Skeletal muscle cell (primary cell): Measurements from ENCODE around the gene CACNA1D.

ENCODE experiments used
- DNase-seq: peaks from one replicate; pipeline ENCODE4 v3.0.0-alpha.2; 2010; ENCODE audit warnings: low read depth
- H3K4me3 ChIP-seq: 2 replicates; pipeline ENCODE4 v1.5.1; 2011; ENCODE audit warnings: low read depth, mild to moderate bottlenecking, control low read depth, low read length, moderate library complexity

The CACNA1D gene

DNA sequence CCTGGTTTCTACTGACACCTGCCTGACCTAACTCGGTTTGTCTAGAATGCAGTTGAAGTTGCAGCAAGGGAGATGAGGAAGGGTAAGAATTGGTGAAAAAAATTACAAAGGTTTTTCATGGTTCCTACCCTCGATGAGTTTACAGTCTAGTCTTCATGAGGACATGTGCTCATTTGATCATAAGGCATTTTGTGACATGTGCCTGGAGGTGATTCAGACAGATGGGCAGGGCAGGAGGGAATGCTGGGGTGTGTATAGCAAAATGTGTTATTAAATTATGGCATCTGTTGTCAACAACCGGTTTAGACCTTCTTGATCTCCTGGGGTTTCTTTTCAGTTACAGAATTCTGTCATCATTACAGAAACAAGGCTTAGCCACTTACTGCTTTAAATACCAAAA is 101.2 kb downstream of the CACNA1D start:
- DNase-seq: no peak
- no peak overlapping the region for H3K4me3 ChIP-seq

DNA sequence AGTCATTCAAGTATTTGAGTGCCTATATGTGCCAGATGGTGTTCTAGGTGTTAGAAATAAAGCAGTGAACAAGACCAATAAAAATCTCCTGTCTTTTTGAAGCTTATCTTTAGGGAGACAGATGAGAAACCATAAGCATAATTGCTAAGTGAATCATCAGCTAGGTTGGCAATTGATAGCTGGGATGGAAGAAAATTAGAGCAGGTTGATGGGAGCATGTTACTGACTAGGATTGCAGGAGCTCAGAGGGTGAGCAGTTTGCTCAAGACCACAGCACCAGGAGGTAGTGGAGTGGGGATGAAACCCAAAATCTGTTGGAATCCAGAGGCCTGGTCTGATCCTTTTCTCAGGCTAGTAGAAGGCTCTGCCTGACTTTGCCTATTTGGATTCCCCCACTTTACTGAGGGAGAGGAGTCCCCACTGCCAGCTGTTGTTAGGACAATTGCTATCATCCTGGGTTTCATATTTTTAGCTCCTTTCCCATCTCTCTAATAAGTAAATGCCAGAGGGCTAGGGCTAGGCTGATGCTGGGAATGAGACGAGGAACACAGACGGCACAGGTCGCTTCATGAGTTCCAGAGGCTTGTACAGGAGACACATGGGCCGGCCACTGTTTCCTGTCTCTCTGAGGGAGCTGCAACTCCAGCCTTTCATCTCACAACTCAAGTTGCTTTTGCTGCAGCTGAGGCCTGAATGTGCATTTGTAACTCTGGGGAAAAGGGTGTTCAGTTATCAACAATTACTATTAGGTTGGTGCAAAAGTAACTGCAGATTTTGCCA is 102.9 kb downstream of the CACNA1D start:
- no peak for DNase-seq
- H3K4me3 ChIP-seq: no peak overlapping the region

DNA sequence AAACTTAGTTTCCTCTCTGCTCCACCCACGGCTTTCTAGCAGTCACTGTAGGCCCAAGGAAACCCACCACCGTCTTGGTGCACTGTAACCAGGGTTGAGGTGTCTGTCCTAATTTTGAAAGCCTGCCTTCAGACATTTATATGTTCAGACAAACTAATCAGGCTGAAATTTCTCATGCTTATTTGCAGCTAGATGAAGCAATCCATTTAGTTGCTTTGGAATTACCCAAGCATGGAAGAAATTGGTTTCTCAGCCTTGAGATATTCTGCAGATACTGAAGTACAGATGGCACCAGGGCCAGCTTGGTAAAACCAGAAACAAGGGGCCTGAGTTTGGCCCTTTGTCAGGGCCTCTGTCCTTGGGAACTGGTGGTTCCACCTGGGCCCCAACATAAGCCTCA is 105.4 kb downstream of the CACNA1D start:
- no peak for DNase-seq
- no peak overlapping the region for H3K4me3 ChIP-seq

DNA sequence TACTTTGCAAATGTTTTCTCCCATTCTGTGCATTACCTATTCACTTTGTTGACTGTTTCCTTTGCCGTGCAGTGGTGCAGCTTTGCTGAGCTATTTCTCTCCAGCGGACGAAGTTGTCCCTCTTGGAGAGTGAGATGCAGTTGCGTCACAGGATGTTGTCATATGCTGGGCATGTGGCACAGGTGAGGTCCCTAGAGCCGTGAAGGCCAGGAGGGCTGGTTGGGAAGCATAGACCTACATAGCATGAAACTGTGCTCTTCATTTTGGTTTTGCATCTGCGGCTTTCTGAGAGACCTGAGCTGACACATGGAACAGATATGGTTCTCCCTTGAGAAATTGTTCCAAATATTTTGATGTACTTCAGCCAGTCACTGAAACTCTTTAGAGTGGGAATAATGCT is 108.5 kb downstream of the CACNA1D start:
- H3K4me3 ChIP-seq: no peak overlapping the region
- DNase-seq: no peak

DNA sequence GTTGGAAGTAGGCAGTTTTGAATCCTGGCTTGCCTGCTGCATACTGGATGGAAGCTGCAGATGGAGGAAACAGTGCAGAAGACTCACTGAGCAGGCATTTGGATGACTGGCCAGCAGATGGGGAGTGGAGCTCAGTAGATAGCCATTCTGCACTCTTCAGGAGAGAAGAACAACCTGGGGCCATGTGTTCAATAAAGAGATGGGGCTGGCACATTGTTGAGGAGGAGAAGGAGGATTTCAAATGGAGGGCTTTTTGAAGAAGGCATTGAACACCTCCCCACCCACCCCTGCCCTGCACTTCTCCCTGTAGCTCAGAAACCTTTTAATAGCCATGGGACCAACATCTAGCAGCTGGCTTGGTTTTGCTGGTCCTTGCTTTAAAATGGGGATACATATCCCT is 109.8 kb downstream of the CACNA1D start:
- no peak for DNase-seq
- H3K4me3 ChIP-seq: no peak overlapping the region

DNA sequence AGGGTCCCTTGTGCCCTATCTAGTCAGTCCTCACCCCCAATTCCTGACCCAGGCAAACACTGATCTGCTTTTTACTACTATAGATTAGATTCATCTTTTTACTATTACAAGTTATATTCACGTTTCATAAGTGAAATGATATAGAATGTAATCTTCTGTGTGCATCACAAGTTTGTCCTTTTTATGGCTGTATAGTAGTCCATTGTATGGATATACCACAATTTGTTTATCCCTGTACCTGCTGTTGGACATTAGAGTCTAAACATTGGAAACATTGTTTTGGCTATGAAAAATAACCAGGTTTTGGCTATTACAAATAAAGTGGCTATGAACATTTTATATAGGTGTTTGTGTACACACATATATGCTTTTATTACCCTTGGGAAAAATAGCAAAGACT is 112.4 kb downstream of the CACNA1D start:
- DNase-seq: no peak

DNA sequence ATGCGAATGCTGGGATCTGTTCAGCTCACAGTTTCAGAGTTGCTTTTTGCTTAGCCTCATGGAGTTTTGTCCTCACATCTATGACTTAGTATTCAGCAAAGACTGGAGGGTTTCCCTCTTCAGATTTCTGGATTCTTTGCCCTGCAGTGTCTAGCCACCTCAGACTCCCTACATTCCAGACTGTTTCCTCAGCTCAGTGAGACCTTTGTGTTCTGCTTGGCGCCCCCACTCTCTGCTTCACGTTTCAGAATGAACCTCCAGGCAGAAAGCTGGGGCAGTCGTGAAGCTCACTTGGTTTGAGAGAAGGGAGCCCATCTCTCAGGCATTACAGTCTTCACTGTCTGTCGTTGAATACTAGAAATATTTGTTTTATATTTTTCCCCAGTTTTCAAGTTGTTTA is 118.1 kb downstream of the CACNA1D start:
- no peak overlapping the region for H3K4me3 ChIP-seq
- DNase-seq: no peak

More for the DNA sequence above, 112.4 kb downstream of the CACNA1D start:
- H3K4me3 ChIP-seq: no peak overlapping the region

DNA sequence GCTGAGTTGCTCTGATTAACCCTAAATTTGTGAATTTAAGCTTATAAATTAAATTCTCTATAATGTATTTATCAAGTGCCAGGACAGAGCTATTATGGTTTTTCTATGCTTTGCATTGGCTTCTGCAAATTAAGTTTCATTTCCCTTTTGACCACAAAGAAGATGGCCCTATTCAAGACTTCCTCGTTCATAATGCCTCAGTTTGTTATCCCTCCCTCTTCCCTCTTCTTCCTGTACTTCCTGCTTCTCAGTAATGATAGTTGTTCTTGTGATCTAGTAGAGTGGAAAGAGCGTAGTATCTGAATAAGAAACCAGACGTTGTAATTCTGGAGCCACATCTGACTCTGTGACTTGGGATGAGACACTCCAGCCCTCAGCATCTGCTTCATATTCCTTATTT is 118.7 kb downstream of the CACNA1D start:
- no peak for DNase-seq
- no peak overlapping the region for H3K4me3 ChIP-seq

DNA sequence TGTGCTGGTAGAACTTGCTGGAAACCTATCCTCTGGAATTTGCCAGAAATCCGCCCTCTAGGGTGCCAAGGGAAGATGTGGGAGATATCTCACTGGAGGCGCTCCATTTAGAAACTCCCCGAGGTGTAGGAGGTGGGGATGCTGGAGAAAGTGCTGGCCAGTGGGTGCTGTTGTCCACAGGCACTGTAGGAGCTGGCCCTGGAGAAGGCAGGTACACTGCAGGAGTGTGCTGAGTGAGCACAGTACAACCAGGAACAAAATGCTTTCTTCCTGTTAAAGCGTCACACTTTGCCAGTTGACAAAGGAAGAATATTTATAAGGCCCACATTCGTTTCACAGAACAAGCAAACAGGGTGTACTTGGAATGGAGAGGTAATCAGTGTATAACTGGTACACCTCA is 119.9 kb downstream of the CACNA1D start:
- no peak overlapping the region for H3K4me3 ChIP-seq
- DNase-seq: no peak

DNA sequence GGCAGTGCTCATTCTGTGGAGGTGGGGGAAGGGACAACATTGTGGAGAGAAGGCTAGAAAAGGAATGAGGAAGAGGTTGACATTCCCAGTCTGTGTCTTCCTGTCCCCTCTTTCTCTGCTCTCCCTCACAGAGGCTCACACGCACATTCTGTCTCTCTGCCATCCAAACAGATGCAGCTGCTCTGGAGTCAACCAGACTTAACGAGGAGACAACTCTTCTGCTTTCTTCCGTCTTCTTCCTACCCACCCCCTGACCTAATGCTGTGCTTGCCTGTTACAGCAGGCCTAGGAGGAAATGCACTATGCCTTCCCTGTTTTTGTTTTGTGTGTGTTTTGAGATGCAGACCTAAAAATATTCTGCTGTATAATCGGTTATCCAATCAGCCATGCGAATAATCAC is 121.9 kb downstream of the CACNA1D start:
- DNase-seq: no peak
- no peak overlapping the region for H3K4me3 ChIP-seq

DNA sequence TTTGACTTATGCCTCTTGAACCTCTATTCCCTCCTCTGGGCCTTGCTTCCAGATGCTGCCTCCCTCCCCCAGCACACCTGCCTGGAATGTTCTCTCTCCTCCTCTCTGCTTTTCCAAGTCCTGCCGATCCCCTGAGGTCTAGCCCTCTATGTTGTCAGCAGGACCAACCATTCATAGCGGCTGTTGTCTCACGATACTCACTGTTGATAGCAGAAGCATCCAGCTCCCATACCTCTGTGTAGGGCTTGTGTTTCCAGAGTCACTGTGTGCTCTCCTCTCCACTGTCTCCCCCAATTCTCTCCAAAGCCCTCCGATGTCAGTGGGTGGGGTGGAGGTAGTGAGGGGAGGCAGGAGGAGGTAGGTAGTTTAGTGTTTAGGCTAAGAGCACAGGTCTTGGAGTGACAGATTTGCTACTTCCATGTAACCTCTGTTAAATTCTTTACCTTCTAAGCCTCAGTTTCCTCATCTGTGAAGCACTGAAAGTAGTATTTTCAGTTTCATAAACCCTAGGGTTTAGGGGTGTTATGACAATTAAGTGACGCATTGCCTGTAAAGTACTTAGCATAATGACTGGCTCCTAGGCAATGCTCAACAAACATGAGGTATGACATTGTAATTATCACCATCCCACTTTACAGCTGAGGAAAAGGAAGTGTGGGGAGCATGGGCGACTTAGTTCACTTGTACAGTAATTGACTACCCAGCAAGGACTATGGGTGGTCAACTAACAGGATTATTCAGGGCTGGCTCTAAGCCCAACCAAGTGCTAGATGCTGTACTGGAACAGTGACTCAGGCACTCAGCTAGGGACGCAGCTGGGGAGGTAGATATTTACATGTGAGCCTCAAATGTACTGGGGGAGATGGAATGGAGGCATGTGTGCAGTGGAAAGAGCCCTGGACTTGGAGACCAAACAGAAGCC is 122.8 kb downstream of the CACNA1D start:
- no peak overlapping the region for H3K4me3 ChIP-seq
- DNase-seq: no peak

DNA sequence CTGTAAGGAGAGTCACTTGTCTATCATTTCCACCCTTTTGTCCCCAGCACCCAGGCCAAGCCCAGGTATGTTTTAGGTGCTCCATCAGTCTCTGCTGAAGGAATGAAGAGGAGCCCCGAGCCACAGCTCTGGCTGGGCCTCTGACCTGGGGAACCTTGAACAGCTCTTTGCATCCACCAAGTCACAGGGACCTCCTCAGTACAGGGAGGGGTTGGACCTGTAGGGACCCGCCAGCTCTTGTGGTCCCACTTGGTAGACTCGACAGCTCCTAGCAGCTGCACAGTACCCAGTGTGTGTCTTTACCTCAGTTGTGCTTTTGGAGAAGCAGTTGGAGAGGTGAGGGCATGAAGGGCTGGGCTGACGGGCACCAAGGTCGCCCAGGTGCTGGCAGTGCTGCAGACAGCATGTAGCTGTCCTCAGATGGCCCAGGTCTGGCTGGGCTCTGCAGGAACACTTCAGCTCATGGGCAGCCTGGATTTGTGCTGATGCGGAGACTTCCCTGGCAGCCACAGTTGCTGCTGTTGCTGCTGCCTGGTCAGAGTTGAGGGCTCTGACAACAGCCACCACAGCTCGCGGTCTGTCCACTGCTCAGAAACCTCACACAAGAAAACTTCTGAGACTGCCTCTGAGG is 123.6 kb downstream of the CACNA1D start:
- DNase-seq: no peak
- no peak overlapping the region for H3K4me3 ChIP-seq

DNA sequence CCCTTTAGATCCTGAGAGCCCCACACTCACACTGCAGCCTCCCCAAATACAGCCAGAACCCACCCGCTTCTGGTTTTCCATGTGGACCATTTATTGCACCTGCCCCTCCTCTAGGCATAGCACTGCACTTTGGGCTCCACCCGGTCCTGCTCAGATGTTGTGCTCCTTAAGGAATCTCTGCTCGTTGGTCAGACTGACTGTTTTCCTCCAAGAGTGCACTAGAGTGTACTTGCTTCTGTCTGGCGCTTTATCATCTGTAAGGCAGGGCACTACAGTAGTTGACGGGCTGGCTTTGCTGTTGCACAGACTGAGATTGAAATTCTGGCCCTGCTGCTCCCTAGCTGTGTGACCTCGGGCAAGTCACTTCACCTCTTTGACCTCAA is 124.1 kb downstream of the CACNA1D start:
- no peak overlapping the region for H3K4me3 ChIP-seq
- no peak for DNase-seq

DNA sequence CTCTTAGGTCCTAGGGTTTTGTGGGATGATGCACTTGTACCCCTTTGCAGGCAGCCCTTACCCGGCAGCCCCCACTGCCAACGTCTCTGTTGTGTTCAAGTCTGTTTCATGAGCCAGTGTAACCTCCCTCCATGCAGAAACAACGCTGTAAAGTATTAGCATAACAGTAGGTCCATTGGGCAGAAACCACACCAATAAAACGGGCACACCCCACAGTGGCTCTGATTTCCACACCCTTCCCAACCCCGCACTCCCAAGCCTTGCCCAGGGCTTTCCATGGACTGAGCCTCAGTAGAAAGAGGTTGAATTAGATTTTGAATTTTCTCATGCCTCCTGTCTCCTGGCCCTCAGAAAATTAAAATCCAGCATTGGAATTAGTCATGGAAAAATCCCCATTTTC is 124.5 kb downstream of the CACNA1D start:
- H3K4me3 ChIP-seq: no peak overlapping the region
- no peak for DNase-seq

DNA sequence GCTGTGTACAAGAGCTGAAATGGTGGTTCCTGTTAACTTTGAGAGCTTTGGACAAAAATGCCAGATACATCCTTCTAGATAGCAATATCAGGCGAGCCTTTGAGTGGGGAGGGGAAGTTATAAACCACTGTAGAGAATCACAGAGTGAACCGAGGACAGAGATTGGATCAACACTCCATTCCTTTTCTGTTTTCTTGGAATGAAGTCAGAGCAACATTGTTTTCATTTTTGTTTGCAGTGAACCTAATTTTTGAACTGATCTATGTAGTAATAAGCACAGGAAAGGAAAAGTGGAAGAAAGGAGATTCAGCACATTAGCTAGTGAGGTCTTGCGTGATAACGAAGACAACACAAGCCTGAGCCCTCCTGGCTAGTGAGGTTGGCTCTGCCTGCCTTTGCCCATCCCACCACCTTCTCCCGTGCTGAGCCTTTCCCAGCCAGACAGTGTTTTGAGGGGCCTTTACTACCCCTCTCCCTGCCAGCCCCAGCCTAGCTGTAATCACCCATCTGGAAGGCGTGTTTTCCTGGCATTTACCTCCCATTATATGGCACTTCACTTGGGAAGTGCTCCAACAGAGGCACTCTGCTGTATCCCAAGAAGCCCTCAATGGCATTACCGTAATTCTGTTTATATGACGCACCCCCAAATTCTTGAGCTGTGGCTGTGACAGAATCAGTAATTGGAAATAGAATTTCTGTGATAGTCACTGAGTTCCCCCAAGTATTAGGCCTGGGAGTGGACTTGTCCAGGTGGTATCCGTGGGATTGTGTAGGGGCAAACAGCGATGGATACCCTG is 129.8 kb downstream of the CACNA1D start:
- DNase-seq: no peak
- H3K4me3 ChIP-seq: no peak overlapping the region

DNA sequence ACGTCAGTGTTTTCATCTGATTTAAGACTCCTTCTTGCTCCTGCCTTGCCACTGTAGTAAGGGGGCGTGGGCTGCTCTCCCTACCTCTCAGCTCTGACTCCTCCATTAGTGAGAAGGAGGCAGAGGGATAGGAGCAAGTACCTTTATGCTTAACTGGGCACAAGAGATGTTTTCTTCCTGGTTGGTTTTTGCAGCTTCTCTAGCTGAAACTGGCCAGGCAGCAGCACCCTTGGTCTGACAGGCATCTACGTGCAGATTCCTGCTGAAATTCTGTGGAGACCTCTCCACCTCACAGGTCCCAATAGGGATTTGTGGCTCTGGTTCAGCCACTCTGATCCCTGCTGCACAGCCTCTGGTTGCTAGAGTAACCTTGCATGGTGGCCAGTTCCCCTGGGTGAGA is 132.5 kb downstream of the CACNA1D start:
- no peak overlapping the region for H3K4me3 ChIP-seq
- DNase-seq: no peak

DNA sequence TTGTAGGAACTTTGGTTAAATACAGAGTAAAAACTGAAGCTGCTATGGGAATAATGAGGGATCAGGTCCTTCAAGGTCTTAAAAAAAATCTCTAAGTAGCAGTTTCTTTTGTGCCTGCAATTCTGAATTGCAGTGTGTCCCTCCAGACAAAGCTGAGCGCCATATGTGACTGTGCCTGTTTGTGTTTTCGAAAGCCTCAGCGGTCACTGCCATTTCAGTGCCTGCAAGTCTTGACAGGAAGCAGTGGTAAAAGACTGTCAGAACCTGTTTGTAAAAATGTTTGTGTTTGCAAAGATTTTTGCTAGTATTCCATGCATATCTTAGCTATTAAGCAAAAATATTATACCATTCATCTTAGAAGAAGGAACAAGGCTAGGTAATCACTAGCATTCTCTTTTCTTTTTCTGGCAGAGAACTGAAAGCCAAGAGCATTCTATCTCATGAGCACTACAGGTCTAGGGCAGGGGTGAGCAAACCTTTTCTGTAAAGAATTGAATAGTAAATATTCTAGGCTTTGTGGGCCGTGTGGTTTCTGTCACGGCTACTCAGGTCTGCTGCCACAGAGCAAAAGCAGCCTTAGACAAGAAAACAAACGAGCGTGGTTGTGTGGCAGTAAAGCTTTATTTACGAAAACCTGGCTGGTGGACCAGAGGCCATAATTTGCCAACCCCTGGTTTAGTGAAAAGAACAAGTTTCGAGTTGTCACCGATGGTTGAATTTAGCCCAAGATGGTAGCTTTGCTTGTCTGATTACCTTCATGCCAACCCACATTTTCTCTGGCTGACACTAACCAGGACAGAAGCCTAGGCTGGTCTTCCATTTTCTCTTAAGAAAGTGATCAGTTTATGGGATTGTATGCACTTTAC is 134.4 kb downstream of the CACNA1D start:
- no peak overlapping the region for H3K4me3 ChIP-seq
- no peak for DNase-seq

DNA sequence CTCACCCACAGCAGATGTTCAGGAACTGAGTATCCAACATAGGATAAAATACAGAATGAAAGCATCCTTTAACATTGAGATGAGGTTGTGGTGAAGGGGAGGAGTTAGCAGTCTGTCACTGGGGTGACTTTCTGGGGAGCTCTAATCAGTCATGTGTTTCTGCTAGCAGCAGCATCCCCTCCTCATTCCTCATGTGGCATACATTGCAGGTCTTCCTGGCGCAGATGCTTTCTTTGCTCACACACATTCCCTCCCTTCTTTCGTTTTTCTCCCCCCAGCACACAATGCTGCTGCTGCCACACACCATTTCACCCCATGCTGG is 135.0 kb downstream of the CACNA1D start:
- no peak overlapping the region for H3K4me3 ChIP-seq
- no peak for DNase-seq

DNA sequence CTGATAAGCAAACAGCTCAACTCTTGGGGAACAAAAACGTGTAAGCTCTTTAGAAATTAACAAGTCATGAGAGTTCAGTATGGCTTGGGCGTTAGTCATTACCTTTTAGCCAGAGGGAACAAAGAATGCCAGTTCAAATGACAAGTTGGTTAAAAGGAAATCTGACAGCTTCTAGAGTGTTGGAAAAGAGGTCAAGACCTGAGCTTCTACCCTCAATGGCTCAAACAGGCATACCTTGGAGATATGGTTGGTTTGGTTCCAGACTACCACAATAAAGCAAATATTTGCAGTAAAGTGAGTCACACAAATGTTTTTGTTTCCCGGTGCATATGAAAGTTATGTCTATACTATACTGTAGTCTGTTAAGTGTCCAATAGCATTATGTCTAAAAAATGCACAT is 136.1 kb downstream of the CACNA1D start:
- no peak overlapping the region for H3K4me3 ChIP-seq
- no peak for DNase-seq
